ENCODE data around the gene ZBTB17. TPM values are rescaled to one million over a fixed set of nuclear protein-coding genes. Genes with fewer than 3 reads are reported as not detected.

Gene ZBTB17
- total RNA-seq, 2 donors from 2014 or later, result 28.2 to 50.8 TPM

- intact Hi-C loops (cut with DNase I), result loop anchor here (5.0 kb wide), 2 partner anchors 106 to 121 kb away; partner anchors contain the start of gene SPEN
- Histone ChIP-seq H3K4me3 (no peak overlapping the region), H3K27ac (peak overlapping the region; percentile 5 to 13), H3K9me3 (no peaks in the 10 kb centered on the region), H3K4me1 (replicated peaks) (peaks cover 9% of the 10 kb centered on the region), H3K27me3 (replicated peaks; ENCODE audit: insufficient read depth) (no peaks in the 10 kb centered on the region), H3K36me3 (no peaks in the 10 kb centered on the region)
- 57% methylated on average over 11 of the region's 11 CpGs for WGBS
- TF ChIP-seq CTCF (IDR thresholded peaks at IDR 0.05), result no peak
- DNase-seq (ENCODE audit: low spot score), result no peak
Measured at GRCh38 chr1:15953294-15953771, 22.6 kb downstream of the ZBTB17 start.

- TF ChIP-seq POLR2AphosphoS5 (IDR thresholded peaks at IDR 0.05) (no peak), POLR2A (IDR thresholded peaks at IDR 0.05) (no peak), CTCF (IDR thresholded peaks at IDR 0.05) (no peak)
- DNase-seq (ENCODE audit: low spot score), result no peak
- H3K4me1 ChIP-seq (replicated peaks), result peaks cover 9% of the 10 kb centered on the region
- H3K4me3 ChIP-seq, result no peak overlapping the region
- H3K9me3 ChIP-seq, result no peaks in the 10 kb centered on the region
- intact Hi-C loops (cut with DNase I), result loop anchor here (5.0 kb wide), 2 partner anchors 105 to 120 kb away; partner anchors contain the start of gene SPEN
- no peaks in the 10 kb centered on the region for H3K36me3 ChIP-seq
- no peaks in the 10 kb centered on the region for H3K27me3 ChIP-seq (replicated peaks; ENCODE audit: insufficient read depth)
- H3K27ac ChIP-seq, result no peak overlapping the region
- 83% methylated on average over 27 of the region's 27 CpGs for WGBS
Measured at GRCh38 chr1:15952317-15953258, 23.3 kb downstream of the ZBTB17 start.

- Histone ChIP-seq H3K4me1 (replicated peaks) (peaks cover 9% of the 10 kb centered on the region), H3K36me3 (no peaks in the 10 kb centered on the region), H3K9me3 (no peaks in the 10 kb centered on the region), H3K27ac (peak overlapping the region; percentile 71 to 76), H3K4me3 (no peak overlapping the region), H3K27me3 (replicated peaks; ENCODE audit: insufficient read depth) (no peaks in the 10 kb centered on the region)
- TF ChIP-seq CTCF (IDR thresholded peaks at IDR 0.05) (no peak), POLR2A (IDR thresholded peaks at IDR 0.05) (no peak)
- WGBS, result 59% methylated on average over 23 of the region's 23 CpGs
- no peak for DNase-seq (ENCODE audit: low spot score)
- intact Hi-C loops (cut with DNase I), result loop anchor here (5.0 kb wide), 2 partner anchors 104 to 119 kb away; partner anchors contain the start of gene SPEN
Measured at GRCh38 chr1:15951341-15952153, 24.4 kb downstream of the ZBTB17 start.

GRCh38 chr1:15950763-15951295 is 25.1 kb downstream of the ZBTB17 start:
- Histone ChIP-seq H3K9me3 (no peaks in the 10 kb centered on the region), H3K4me3 (no peak overlapping the region), H3K27me3 (replicated peaks; ENCODE audit: insufficient read depth) (no peaks in the 10 kb centered on the region), H3K36me3 (peaks cover 0 to 5% of the 10 kb centered on the region in 2 donors), H3K27ac (peak overlapping the region; percentile 71 to 76), H3K4me1 (replicated peaks) (peaks cover 9% of the 10 kb centered on the region)
- no peak for DNase-seq (ENCODE audit: low spot score)
- WGBS, result 49% methylated on average over 10 of the region's 10 CpGs
- TF ChIP-seq POLR2AphosphoS5 (IDR thresholded peaks at IDR 0.05) (no peak), CTCF (IDR thresholded peaks at IDR 0.05) (no peak), POLR2A (IDR thresholded peaks at IDR 0.05) (no peak)
- intact Hi-C loops (cut with DNase I), result loop anchor here (5.0 kb wide), 2 partner anchors 104 to 119 kb away; partner anchors contain the start of gene SPEN

Measured in prostate gland (tissue), 2 donors.